ENCODE results near the gene GCGR.

GCGR gene

GRCh38 chr17:81825841-81826466 lies 22.0 kb downstream of the GCGR start:
- no peak for TF ChIP-seq CTCF (IDR thresholded peaks at IDR 0.05; ENCODE audit: borderline replicate concordance, insufficient read depth, low read depth, low read length)
- no peak overlapping the region for H3K4me3 ChIP-seq (ENCODE audit: low read depth, low read length)

- no peak overlapping the region for H3K4me3 ChIP-seq (ENCODE audit: low read depth, low read length)
- TF ChIP-seq CTCF (IDR thresholded peaks at IDR 0.05; ENCODE audit: borderline replicate concordance, insufficient read depth, low read depth, low read length), result no peak
Observed at GRCh38 chr17:81828656-81829055, 24.7 kb downstream of the GCGR start.

- no peak overlapping the region for H3K4me3 ChIP-seq (ENCODE audit: low read depth, low read length)
- no peak for TF ChIP-seq CTCF (IDR thresholded peaks at IDR 0.05; ENCODE audit: borderline replicate concordance, insufficient read depth, low read depth, low read length)
Observed at GRCh38 chr17:81829858-81830257, 25.9 kb downstream of the GCGR start.

- H3K4me3 ChIP-seq (ENCODE audit: low read depth, low read length), result peak overlapping the region; percentile 1
- TF ChIP-seq CTCF (IDR thresholded peaks at IDR 0.05; ENCODE audit: borderline replicate concordance, insufficient read depth, low read depth, low read length), result no peak
Observed at GRCh38 chr17:81831563-81831956, 27.6 kb downstream of the GCGR start.

GRCh38 chr17:81831957-81832607 lies 28.1 kb downstream of the GCGR start:
- peak overlapping the region; percentile 80 for H3K4me3 ChIP-seq (ENCODE audit: low read depth, low read length)
- no peak for TF ChIP-seq CTCF (IDR thresholded peaks at IDR 0.05; ENCODE audit: borderline replicate concordance, insufficient read depth, low read depth, low read length)

GRCh38 chr17:81832608-81833159 lies 28.7 kb downstream of the GCGR start:
- TF ChIP-seq CTCF (IDR thresholded peaks at IDR 0.05; ENCODE audit: borderline replicate concordance, insufficient read depth, low read depth, low read length), result no peak
- H3K4me3 ChIP-seq (ENCODE audit: low read depth, low read length), result peak overlapping the region; percentile 80
